Keratinocyte (primary cell): ENCODE measurements around the gene TSPAN17. TPM values are rescaled to one million over a fixed set of nuclear protein-coding genes. Genes with fewer than 3 reads are reported as not detected.

Experiments
- DNase-seq: peaks from one replicate; pipeline ENCODE4 v3.0.0-alpha.2; 2011; ENCODE audit warnings: low read depth, missing footprints, low spot score
- FAIRE-seq: peaks from 2 replicates; lab custom pipeline; 2011; peaks lifted over from hg19 to GRCh38; lab: Jason Lieb, UNC
- H2AFZ ChIP-seq: 2 replicates; pipeline ENCODE4 v1.6.0; 2012; ENCODE audit warnings: low read length, control low read depth, inconsistent platforms; ENCODE audit not compliant: control insufficient read depth
- H3K27ac ChIP-seq: 2 replicates; pipeline ENCODE4 v1.5.1; 2011; ENCODE audit warnings: low read length; ENCODE audit not compliant: control insufficient read depth, insufficient read depth
- H3K27me3 ChIP-seq: 3 replicates; pipeline ENCODE4 v1.6.0; 2011; ENCODE audit warnings: low read length; ENCODE audit not compliant: control insufficient read depth, insufficient read depth; ENCODE audit errors: extremely low read depth
- H3K36me3 ChIP-seq, 2 experiments: 2 replicates in 1 of 2; 3 replicates in 1 of 2; pipeline ENCODE4 v1.5.1; 2011; ENCODE audit warnings: low read length in 2 of 2, mild to moderate bottlenecking in 1 of 2; ENCODE audit not compliant: control insufficient read depth in 2 of 2, insufficient read depth in 2 of 2; ENCODE audit errors: extremely low read depth in 1 of 2
- H3K4me1 ChIP-seq: 3 replicates; pipeline ENCODE4 v1.5.1; 2011; ENCODE audit warnings: low read length; ENCODE audit not compliant: control insufficient read depth, insufficient read depth; ENCODE audit errors: extremely low read depth
- H3K4me2 ChIP-seq: 3 replicates; pipeline ENCODE4 v1.6.0; 2011; ENCODE audit warnings: low read depth, low read length; ENCODE audit not compliant: control insufficient read depth, insufficient read depth; ENCODE audit errors: extremely low read depth
- H3K4me3 ChIP-seq, 3 experiments: fragments of 200-600 bp in 1 of 3; sonication (generic) in 1 of 3; 2 replicates in 2 of 3; 3 replicates in 1 of 3; pipeline ENCODE4 v1.5.1; 2011 to 2016; ENCODE audit warnings: low read length in 3 of 3, mild to moderate bottlenecking in 3 of 3, control low read depth in 2 of 3, inconsistent platforms in 1 of 3, low read depth in 1 of 3, mixed read lengths in 1 of 3, mixed run types in 1 of 3, moderate library complexity in 1 of 3; ENCODE audit not compliant: control insufficient read depth in 2 of 3, insufficient read depth in 2 of 3; ENCODE audit errors: extremely low read depth in 1 of 3
- H3K79me2 ChIP-seq: 2 replicates; pipeline ENCODE4 v1.6.0; 2012; ENCODE audit warnings: low read length; ENCODE audit not compliant: control insufficient read depth, insufficient read depth
- H3K9ac ChIP-seq: 3 replicates; pipeline ENCODE4 v1.6.0; 2011; ENCODE audit warnings: low read length; ENCODE audit not compliant: control insufficient read depth, insufficient read depth; ENCODE audit errors: extremely low read depth
- H3K9me1 ChIP-seq: 3 replicates; pipeline ENCODE4 v1.6.0; 2011; ENCODE audit warnings: low read length; ENCODE audit not compliant: control insufficient read depth, insufficient read depth; ENCODE audit errors: extremely low read depth
- H3K9me3 ChIP-seq: 2 replicates; pipeline ENCODE4 v1.5.1; 2012; ENCODE audit warnings: low read depth, low read length; ENCODE audit not compliant: control insufficient read depth
- H4K20me1 ChIP-seq: 3 replicates; pipeline ENCODE4 v1.6.0; 2011; ENCODE audit warnings: low read length; ENCODE audit not compliant: control insufficient read depth, insufficient read depth; ENCODE audit errors: extremely low read depth
- CTCF ChIP-seq, 3 experiments: IDR thresholded peaks in 1 of 3; conservative IDR thresholded peaks in 1 of 3; optimal IDR thresholded peaks in 1 of 3; 2 replicates in 2 of 3; 3 replicates in 1 of 3; pipeline versions ENCODE3 to v1.5.1; 2011; ENCODE audit warnings: low read length in 3 of 3, mild to moderate bottlenecking in 3 of 3, moderate library complexity in 2 of 3, control low read depth in 1 of 3, inconsistent platforms in 1 of 3; ENCODE audit not compliant: insufficient read depth in 2 of 3; ENCODE audit errors: extremely low read depth in 1 of 3
- EZH2 ChIP-seq: IDR thresholded peaks from one replicate; pipeline ENCODE4 v1.6.1; 2012; ENCODE audit warnings: inconsistent platforms, mild to moderate bottlenecking, low read length, moderate library complexity
- dilution Hi-C: fragments of 300-500 bp; cut with MboI; formaldehyde crosslinking; loops from one replicate; pipeline ENCODE4 v1.7.0; 2020; ENCODE audit warnings: low sequenced_read_pairs; ENCODE audit not compliant: extremely low pct_ligation_motif_present
- polyA plus RNA-seq, 5 experiments: library from polyadenylated mRNA; depleted of rRNA in 3 of 5; stranded (reverse) in 3 of 5; stranded (forward) in 1 of 5; unstranded in 1 of 5; fragments of >200 nt; gene quantifications; 1 replicate in 1 of 5; 2 replicates in 3 of 5; 3 replicates in 1 of 5; pipeline versions ENCODE4 v1.2.1 to v1.2.3, GENCODE V29; 2011 to 2012; ENCODE audit warnings: missing spikeins in 2 of 5, low read depth in 1 of 5, low replicate concordance in 1 of 5

Gene TSPAN17
- polyA plus RNA-seq, 1 donor (not counting 4 experiments of a cell fraction or from before 2014, with no cell fraction given), result 53.1 TPM

- no peak for TF ChIP-seq EZH2
- TF ChIP-seq CTCF (optimal IDR thresholded peaks at IDR 0.05 in 1 of 3, IDR thresholded peaks at IDR 0.05 in 1 of 3, conservative IDR thresholded peaks at IDR 0.05 in 1 of 3; ENCODE audit: extremely low read depth in 1 of 3, insufficient read depth in 2 of 3, low read length in 3 of 3), result no peak
- H3K36me3 ChIP-seq, result no peaks in the 10 kb centered on the region
- H3K9me3 ChIP-seq, result no peaks in the 10 kb centered on the region
- H3K27me3 ChIP-seq, result peaks cover 11% of the 10 kb centered on the region
- FAIRE-seq, result no peak
- H3K4me1 ChIP-seq, result no peaks in the 10 kb centered on the region
- dilution Hi-C loops, result no loop called here
- no peaks in the 10 kb centered on the region for H3K9me1 ChIP-seq
- no peaks in the 10 kb centered on the region for H3K79me2 ChIP-seq
- no peak overlapping the region for H3K4me3 ChIP-seq
- H3K27ac ChIP-seq, result no peak overlapping the region
- H3K4me2 ChIP-seq, result no peak overlapping the region
- DNase-seq, result no peak
- no peak overlapping the region for H3K9ac ChIP-seq
- no peaks in the 10 kb centered on the region for H4K20me1 ChIP-seq
- no peak overlapping the region for H2AFZ ChIP-seq
Observed at GRCh38 chr5:176671890-176672747, 24.8 kb downstream of the TSPAN17 start.

- Histone ChIP-seq H3K9ac (no peak overlapping the region), H3K36me3 (no peaks in the 10 kb centered on the region), H3K79me2 (no peaks in the 10 kb centered on the region), H3K9me3 (no peaks in the 10 kb centered on the region), H3K4me3 (no peak overlapping the region), H3K9me1 (no peaks in the 10 kb centered on the region), H3K27me3 (peaks cover 25% of the 10 kb centered on the region), H3K4me2 (no peak overlapping the region), H3K4me1 (no peaks in the 10 kb centered on the region), H3K27ac (no peak overlapping the region), H2AFZ (no peak overlapping the region), H4K20me1 (no peaks in the 10 kb centered on the region)
- FAIRE-seq (no peak), DNase-seq (no peak)
- no peak for TF ChIP-seq CTCF (optimal IDR thresholded peaks at IDR 0.05 in 1 of 3, IDR thresholded peaks at IDR 0.05 in 1 of 3, conservative IDR thresholded peaks at IDR 0.05 in 1 of 3; ENCODE audit: extremely low read depth in 1 of 3, insufficient read depth in 2 of 3, low read length in 3 of 3)
- TF ChIP-seq EZH2, result no peak
- dilution Hi-C loops, result no loop called here
Observed at GRCh38 chr5:176673651-176674583, 26.6 kb downstream of the TSPAN17 start.
